ENCODE results near the gene MTHFD2L. TPM values are rescaled to one million over a fixed set of nuclear protein-coding genes. Genes with fewer than 3 reads are reported as not detected.

The MTHFD2L gene
- total RNA-seq, 1 donor from 2014 or later, result 11.0 TPM

DNA sequence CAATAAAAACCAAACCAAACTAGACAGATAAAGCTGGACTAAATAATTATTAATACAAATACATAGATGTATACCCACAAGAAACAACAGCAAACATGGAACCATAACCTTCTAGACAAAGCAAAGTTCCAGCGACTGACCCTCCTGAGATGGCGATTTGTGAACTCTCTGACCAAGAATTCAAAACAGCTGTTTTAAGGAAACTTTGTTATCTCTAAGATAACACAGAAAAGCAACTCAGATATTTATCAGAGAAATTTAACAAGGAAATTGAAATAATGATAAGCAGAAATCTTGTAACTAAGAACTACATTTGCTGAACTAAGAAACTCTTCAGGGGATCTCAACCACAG, 23.4 kb upstream of the MTHFD2L start:
- H3K27ac ChIP-seq, result no peak overlapping the region
- no peak for ATAC-seq
- no peak for DNase-seq
- no peaks in the 10 kb centered on the region for H3K27me3 ChIP-seq (ENCODE audit: low read depth)
- no peaks in the 10 kb centered on the region for H3K36me3 ChIP-seq
- peaks cover 4% of the 10 kb centered on the region for H3K4me1 ChIP-seq
- no peaks in the 10 kb centered on the region for H3K9me3 ChIP-seq
- no peak for TF ChIP-seq CTCF (IDR thresholded peaks at IDR 0.05)
- intact Hi-C loops (cut with DNase I), result loop anchor here (10.0 kb wide), 1 partner anchor 470 kb away; no protein-coding TSS in a partner anchor
- H3K4me3 ChIP-seq, result no peak overlapping the region

DNA sequence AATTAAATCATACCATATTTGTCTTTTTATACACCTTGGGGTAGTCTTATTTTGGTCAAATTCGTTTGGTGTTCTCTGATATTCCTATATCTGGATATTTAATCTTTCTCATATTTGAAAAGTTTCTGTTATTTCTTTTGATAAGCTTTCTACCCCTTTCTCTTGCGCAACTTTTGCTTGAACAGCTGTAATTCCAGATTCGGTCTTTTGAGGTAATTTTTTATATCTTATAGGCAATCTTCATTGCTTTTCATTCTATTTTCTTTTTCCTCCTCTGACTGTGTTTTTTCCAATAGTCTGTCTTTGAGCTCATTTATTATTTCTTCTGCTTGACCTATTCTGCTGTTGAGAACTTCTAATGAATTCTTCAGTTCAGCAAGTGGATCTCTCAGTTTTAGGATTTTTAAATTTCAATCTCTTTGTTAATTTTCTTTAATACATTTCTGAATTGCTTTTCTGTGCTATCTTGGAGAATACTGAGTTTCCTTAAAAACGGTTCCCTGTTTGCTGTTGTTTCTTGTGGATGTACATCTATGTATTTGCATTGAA, 11.3 kb upstream of the MTHFD2L start:
- TF ChIP-seq CTCF (IDR thresholded peaks at IDR 0.05), result no peak
- Histone ChIP-seq H3K27me3 (ENCODE audit: low read depth) (no peaks in the 10 kb centered on the region), H3K4me1 (no peaks in the 10 kb centered on the region), H3K36me3 (no peaks in the 10 kb centered on the region), H3K27ac (no peak overlapping the region), H3K9me3 (peaks cover 5% of the 10 kb centered on the region), H3K4me3 (no peak overlapping the region)
- ATAC-seq (no peak), DNase-seq (no peak)
- intact Hi-C loops (cut with DNase I), result no loop called here

- Histone ChIP-seq H3K4me1 (no peaks in the 10 kb centered on the region), H3K36me3 (no peaks in the 10 kb centered on the region), H3K27me3 (ENCODE audit: low read depth) (no peaks in the 10 kb centered on the region), H3K9me3 (peaks cover 5% of the 10 kb centered on the region), H3K27ac (no peak overlapping the region), H3K4me3 (no peak overlapping the region)
- TF ChIP-seq CTCF (IDR thresholded peaks at IDR 0.05), result no peak
- DNase-seq, result no peak
- intact Hi-C loops (cut with DNase I), result no loop called here
- ATAC-seq, result no peak
Measured at GRCh38 chr4:74148205-74148604, 9.7 kb upstream of the MTHFD2L start.

- DNase-seq, result no peak
- ATAC-seq, result no peak
- intact Hi-C loops (cut with DNase I), result no loop called here
Measured at GRCh38 chr4:74152836-74153235, 5.1 kb upstream of the MTHFD2L start.

GRCh38 chr4:74156521-74156920, 1.4 kb upstream of the MTHFD2L start:
- Histone ChIP-seq H3K27ac (no peak overlapping the region), H3K4me3 (no peak overlapping the region), H3K27me3 (ENCODE audit: low read depth) (no peaks in the 10 kb centered on the region), H3K9me3 (no peaks in the 10 kb centered on the region), H3K4me1 (peaks cover 20% of the 10 kb centered on the region), H3K36me3 (peaks cover 9% of the 10 kb centered on the region)
- TF ChIP-seq CTCF (IDR thresholded peaks at IDR 0.05), result no peak
- DNase-seq (no peak), ATAC-seq (no peak)
- intact Hi-C loops (cut with DNase I), result no loop called here

More at GRCh38 chr4:74152836-74153235, 5.1 kb upstream of the MTHFD2L start:
- Histone ChIP-seq H3K36me3 (no peaks in the 10 kb centered on the region), H3K9me3 (no peaks in the 10 kb centered on the region), H3K27ac (no peak overlapping the region), H3K4me1 (peaks cover 8% of the 10 kb centered on the region), H3K4me3 (no peak overlapping the region), H3K27me3 (ENCODE audit: low read depth) (no peaks in the 10 kb centered on the region)
- TF ChIP-seq CTCF (IDR thresholded peaks at IDR 0.05), result no peak

Measured in lower lobe of right lung (tissue), 2 donors.